Spinal cord (tissue), 10 donors: ENCODE results near the gene GAPT. TPM values are rescaled to one million over a fixed set of nuclear protein-coding genes. Genes with fewer than 3 reads are reported as not detected.
A peak's percentile ranks its signal among the peaks of the same experiment; 100 is the strongest.

Source experiments
- DNase-seq, 6 donors: peaks; one replicate each; pipeline versions ENCODE4 v3.0.0 to v3.0.0-alpha.2; 2013 to 2015; ENCODE audit warnings: low spot score in 6 of 6, low read depth in 4 of 6
- H3K27ac ChIP-seq: one replicate; pipeline ENCODE4 v1.5.1; 2013; ENCODE audit warnings: low read depth, low read length, control low read depth
- H3K27me3 ChIP-seq: one replicate; pipeline ENCODE4 v1.6.1; 2013; ENCODE audit warnings: low read length; ENCODE audit not compliant: control insufficient read depth, insufficient read depth
- H3K36me3 ChIP-seq: one replicate; pipeline ENCODE4 v1.6.1; 2013; ENCODE audit warnings: low read length; ENCODE audit not compliant: control insufficient read depth, insufficient read depth
- H3K4me1 ChIP-seq: one replicate; pipeline ENCODE4 v1.6.1; 2013; ENCODE audit warnings: low read length; ENCODE audit not compliant: control insufficient read depth, insufficient read depth
- H3K4me3 ChIP-seq: one replicate; pipeline ENCODE4 v1.5.1; 2013; ENCODE audit warnings: low read depth, low read length, control low read depth
- H3K9me3 ChIP-seq: one replicate; pipeline ENCODE4 v1.6.1; 2013; ENCODE audit warnings: low read length; ENCODE audit not compliant: control insufficient read depth, insufficient read depth
- WGBS: methylation state at CpG from one replicate; pipeline ENCODE4 v1.1.5; 2013; ENCODE audit warnings: missing lambda C conversion rate; ENCODE audit not compliant: insufficient coverage; 5-methylcytosine and 5-hydroxymethylcytosine counted together
- polyA plus RNA-seq, 2 donors: library from polyadenylated mRNA; unstranded; fragments of 120-200 nt; gene quantifications; one replicate each; pipeline ENCODE4 v1.2.1, GENCODE V29; 2013; ENCODE audit not compliant: insufficient read length in 2 of 2
- total RNA-seq, 2 donors: library from RNA; depleted of rRNA in 1 of 2; stranded (reverse); fragments of 120-200 nt in 1 of 2; fragments of >200 nt in 1 of 2; gene quantifications; one replicate each; pipeline versions ENCODE4 v1.2.3 to v1.2.4, GENCODE V29; 2013 to 2014
- donor health status: healthy.

GAPT gene
- total and polyA plus RNA-seq, 4 donors = 0.38 to 3.7 (median 0.83) TPM

GRCh38 chr5:58499231-58499630, 8.0 kb downstream of the GAPT start:
- DNase-seq = no peak
- no peaks in the 10 kb centered on the region for H3K9me3 ChIP-seq
- no peak overlapping the region for H3K4me3 ChIP-seq
- H3K27me3 ChIP-seq = no peaks in the 10 kb centered on the region
- H3K4me1 ChIP-seq = no peaks in the 10 kb centered on the region
- no peaks in the 10 kb centered on the region for H3K36me3 ChIP-seq
- no peak overlapping the region for H3K27ac ChIP-seq
- WGBS = no CpG with 5 or more reads among the region's 3 CpGs

GRCh38 chr5:58499941-58500340, 8.7 kb downstream of the GAPT start:
- Histone ChIP-seq H3K27ac (no peak overlapping the region), H3K36me3 (no peaks in the 10 kb centered on the region), H3K27me3 (no peaks in the 10 kb centered on the region), H3K9me3 (no peaks in the 10 kb centered on the region), H3K4me1 (no peaks in the 10 kb centered on the region), H3K4me3 (no peak overlapping the region)
- WGBS = no CpG with 5 or more reads among the region's 2 CpGs
- DNase-seq = no peak

GRCh38 chr5:58501778-58502417, 10.7 kb downstream of the GAPT start:
- Histone ChIP-seq H3K4me1 (no peaks in the 10 kb centered on the region), H3K27me3 (no peaks in the 10 kb centered on the region), H3K36me3 (no peaks in the 10 kb centered on the region), H3K4me3 (no peak overlapping the region), H3K9me3 (no peaks in the 10 kb centered on the region), H3K27ac (no peak overlapping the region)
- 100% methylated on average over 1 of the region's 2 CpGs for WGBS
- DNase-seq = peak in 1 of 6 donors; percentile 30

GRCh38 chr5:58503390-58504046, 12.3 kb downstream of the GAPT start:
- Histone ChIP-seq H3K4me1 (no peaks in the 10 kb centered on the region), H3K4me3 (no peak overlapping the region), H3K36me3 (no peaks in the 10 kb centered on the region), H3K27me3 (no peaks in the 10 kb centered on the region), H3K27ac (peak overlapping the region; percentile 10), H3K9me3 (no peaks in the 10 kb centered on the region)
- 38% methylated on average over 3 of the region's 3 CpGs for WGBS
- peak in 4 of 6 donors; percentile 20 to 89 (median 33) for DNase-seq

GRCh38 chr5:58504766-58505165, 13.5 kb downstream of the GAPT start:
- Histone ChIP-seq H3K9me3 (no peaks in the 10 kb centered on the region), H3K27ac (no peak overlapping the region), H3K4me1 (no peaks in the 10 kb centered on the region), H3K36me3 (no peaks in the 10 kb centered on the region), H3K4me3 (no peak overlapping the region), H3K27me3 (no peaks in the 10 kb centered on the region)
- WGBS = no CpG with 5 or more reads among the region's 3 CpGs
- DNase-seq = peak in 1 of 6 donors; percentile 21

- no peak for DNase-seq
- no peaks in the 10 kb centered on the region for H3K9me3 ChIP-seq
- H3K27me3 ChIP-seq = no peaks in the 10 kb centered on the region
- no peaks in the 10 kb centered on the region for H3K36me3 ChIP-seq
- 100% methylated on average over 1 of the region's 3 CpGs for WGBS
- H3K4me1 ChIP-seq = no peaks in the 10 kb centered on the region
- H3K27ac ChIP-seq = no peak overlapping the region
- H3K4me3 ChIP-seq = no peak overlapping the region
Measured at GRCh38 chr5:58505502-58505901, 14.3 kb downstream of the GAPT start.

GRCh38 chr5:58505971-58506640, 14.9 kb downstream of the GAPT start:
- no CpG with 5 or more reads among the region's 2 CpGs for WGBS
- Histone ChIP-seq H3K27ac (no peak overlapping the region), H3K9me3 (no peaks in the 10 kb centered on the region), H3K4me1 (no peaks in the 10 kb centered on the region), H3K36me3 (no peaks in the 10 kb centered on the region), H3K27me3 (no peaks in the 10 kb centered on the region), H3K4me3 (no peak overlapping the region)
- DNase-seq = no peak

GRCh38 chr5:58507715-58508114, 16.5 kb downstream of the GAPT start:
- Histone ChIP-seq H3K4me3 (no peak overlapping the region), H3K27me3 (no peaks in the 10 kb centered on the region), H3K9me3 (no peaks in the 10 kb centered on the region), H3K27ac (no peak overlapping the region), H3K4me1 (no peaks in the 10 kb centered on the region), H3K36me3 (no peaks in the 10 kb centered on the region)
- 71% methylated on average over 1 of the region's 4 CpGs for WGBS
- DNase-seq = no peak

- Histone ChIP-seq H3K27ac (no peak overlapping the region), H3K36me3 (no peaks in the 10 kb centered on the region), H3K4me3 (no peak overlapping the region), H3K4me1 (no peaks in the 10 kb centered on the region), H3K9me3 (peaks cover 2% of the 10 kb centered on the region), H3K27me3 (no peaks in the 10 kb centered on the region)
- DNase-seq = no peak
Measured at GRCh38 chr5:58517198-58517597, 26.0 kb downstream of the GAPT start.

GRCh38 chr5:58523956-58524355, 32.7 kb downstream of the GAPT start:
- no peaks in the 10 kb centered on the region for H3K27me3 ChIP-seq
- no peaks in the 10 kb centered on the region for H3K9me3 ChIP-seq
- peak in 1 of 6 donors; percentile 43 for DNase-seq
- H3K27ac ChIP-seq = no peak overlapping the region
- H3K4me1 ChIP-seq = no peaks in the 10 kb centered on the region
- H3K4me3 ChIP-seq = no peak overlapping the region
- no peaks in the 10 kb centered on the region for H3K36me3 ChIP-seq
